K562 (cell line): ENCODE data around the gene SUMF1. TPM values are rescaled to one million over a fixed set of nuclear protein-coding genes. Genes with fewer than 3 reads are reported as not detected.
A peak's percentile ranks its signal among the peaks of the same experiment; 100 is the strongest.

ENCODE experiments used
- BRD4 ChIP-seq: fragments of 200-600 bp; sonication (generic); IDR thresholded peaks from 2 replicates; pipeline ENCODE4 v1.6.1; 2017; ENCODE audit warnings: inconsistent platforms
- CCNT2 ChIP-seq: IDR thresholded peaks from 2 replicates; pipeline ENCODE4 v1.6.1; 2011; ENCODE audit warnings: borderline replicate concordance, low read depth, mild to moderate bottlenecking, moderate library complexity, mixed read lengths, low read length; ENCODE audit not compliant: insufficient read length; ENCODE audit errors: extremely low read depth
- FOXA3 ChIP-seq, 2 experiments: fragments of 450-650 bp in 1 of 2; sonication (generic) in 1 of 2; formaldehyde crosslinking; IDR thresholded peaks in 1 of 2; conservative IDR thresholded peaks in 1 of 2; 2 replicates each; pipeline versions ENCODE4 v1.4.0 to v1.8.0; 2020 to 2022; ENCODE audit warnings: mild to moderate bottlenecking in 2 of 2, missing genetic modification reagents in 1 of 2
- JUNB ChIP-seq: fragments of 450-650 bp; formaldehyde crosslinking; conservative IDR thresholded peaks from 2 replicates; pipeline ENCODE4 v1.4.0; 2020; ENCODE audit warnings: mild to moderate bottlenecking
- MCM5 ChIP-seq: fragments of 450-650 bp; IDR thresholded peaks from 2 replicates; pipeline ENCODE4 v1.6.1; 2016; ENCODE audit warnings: low read depth
- MEF2D ChIP-seq: conservative IDR thresholded peaks from 2 replicates; pipeline ENCODE4 v1.6.1; 2016; ENCODE audit warnings: low read depth, missing genetic modification characterization, missing compliant biosample characterization
- MEIS2 ChIP-seq: fragments of 450-650 bp; IDR thresholded peaks from 2 replicates; pipeline ENCODE4 v1.6.1; 2014; ENCODE audit warnings: mild to moderate bottlenecking; ENCODE audit not compliant: partially characterized antibody
- MTF1 ChIP-seq: fragments of 250-450 bp; sonication (Bioruptor Pico); IDR thresholded peaks from 2 replicates; pipeline ENCODE4 v1.9.0; 2021; ENCODE audit warnings: moderate library complexity, mild to moderate bottlenecking, inconsistent platforms, borderline replicate concordance
- NCOA4 ChIP-seq: fragments of 450-650 bp; IDR thresholded peaks from 2 replicates; pipeline ENCODE4 v1.6.1; 2018; ENCODE audit warnings: mild to moderate bottlenecking; ENCODE audit not compliant: partially characterized antibody
- PYGO2 ChIP-seq: fragments of 450-650 bp; IDR thresholded peaks from 2 replicates; pipeline ENCODE4 v1.6.1; 2016; ENCODE audit warnings: mild to moderate bottlenecking, missing genetic modification characterization, moderate library complexity, missing compliant biosample characterization
- RBM15 ChIP-seq: fragments of 200-400 bp; formaldehyde crosslinking; IDR thresholded peaks from 2 replicates; pipeline ENCODE4 v1.6.1; 2018; ENCODE audit warnings: mild to moderate bottlenecking, low read length, moderate library complexity; ENCODE audit not compliant: insufficient read depth
- SRF ChIP-seq, 2 experiments: fragments of 250-450, 450-650 bp in 1 of 2; sonication (Bioruptor Pico) in 1 of 2; sonication (generic) in 1 of 2; formaldehyde crosslinking; IDR thresholded peaks; 2 replicates each; pipeline versions ENCODE4 v1.5.0 to v1.5.1; 2020 to 2022; ENCODE audit warnings: mild to moderate bottlenecking in 1 of 2, missing genetic modification reagents in 1 of 2
- SRSF3 ChIP-seq: fragments of 200-400 bp; formaldehyde crosslinking; IDR thresholded peaks from 2 replicates; pipeline ENCODE4 v1.6.1; 2016; ENCODE audit warnings: mild to moderate bottlenecking, low read length, moderate library complexity; ENCODE audit not compliant: insufficient read depth
- TAF9B ChIP-seq: fragments of 450-650 bp; IDR thresholded peaks from 2 replicates; pipeline ENCODE4 v1.6.1; 2018; ENCODE audit warnings: mild to moderate bottlenecking; ENCODE audit not compliant: partially characterized antibody
- TARDBP ChIP-seq: fragments of 450-650 bp; IDR thresholded peaks from 2 replicates; pipeline ENCODE4 v1.6.1; 2016
- TRIM28 ChIP-seq: fragments of 450-650 bp; IDR thresholded peaks from 2 replicates; pipeline ENCODE4 v1.6.1; 2017
- ZFP36 ChIP-seq: fragments of 150-350 bp; IDR thresholded peaks from 2 replicates; pipeline ENCODE4 v1.6.1; 2018; ENCODE audit warnings: low read length, low read depth; ENCODE audit not compliant: partially characterized antibody
- ZFX ChIP-seq: sonication (generic); formaldehyde crosslinking; IDR thresholded peaks from 2 replicates; pipeline ENCODE4 v1.8.0; 2022; ENCODE audit warnings: mild to moderate bottlenecking, missing genetic modification reagents, moderate library complexity
- ZNF140 ChIP-seq: fragments of 250-450 bp; sonication (Bioruptor Pico); IDR thresholded peaks from 2 replicates; pipeline ENCODE4 v1.8.0; 2021; ENCODE audit warnings: moderate library complexity, mild to moderate bottlenecking, inconsistent platforms
- ZNF212 ChIP-seq: fragments of 450-650 bp; formaldehyde crosslinking; IDR thresholded peaks from 2 replicates; pipeline ENCODE4 v1.4.0; 2020; ENCODE audit warnings: mild to moderate bottlenecking
- ZNF23 ChIP-seq: fragments of 250-450 bp; sonication (Bioruptor Pico); IDR thresholded peaks from 2 replicates; pipeline ENCODE4 v1.4.0; 2020; ENCODE audit warnings: mild to moderate bottlenecking
- ZNF699 ChIP-seq: fragments of 250-450 bp; sonication (Bioruptor Pico); IDR thresholded peaks from 2 replicates; pipeline ENCODE4 v1.8.0; 2021; ENCODE audit warnings: mild to moderate bottlenecking, moderate library complexity; ENCODE audit not compliant: insufficient replicate concordance
- polyA plus RNA-seq, 8 experiments: library from polyadenylated mRNA; depleted of rRNA in 4 of 8; stranded (reverse) in 5 of 8; unstranded in 3 of 8; fragments of >200 nt; fragmentation: Nextera tagmentation in 2 of 8; fragmentation: Illumina TruSeq in 1 of 8; extraction: Ambion mirVana in 2 of 8; extraction: Trizol in 1 of 8; gene quantifications; 2 replicates each; pipeline versions ENCODE4 v1.2.1 to v1.2.3, GENCODE V29; 2011 to 2014; ENCODE audit warnings: inconsistent platforms in 1 of 8, missing spikeins in 1 of 8
- total RNA-seq, 7 experiments: library from RNA; depleted of rRNA in 6 of 7; stranded (reverse); fragments of >200 nt in 6 of 7; fragmentation: Illumina TruSeq in 2 of 7; extraction: Trizol in 2 of 7; gene quantifications; 2 replicates each; pipeline versions ENCODE4 v1.2.1 to v1.2.3, GENCODE V29; 2011 to 2021; ENCODE audit warnings: low replicate concordance in 1 of 7
- TF ChIP-seq, protein P1 (sequence below): fragments of 250-450 bp; sonication (Bioruptor Pico); IDR thresholded peaks from 2 replicates; pipeline ENCODE4 v1.8.0; 2021; ENCODE audit warnings: mild to moderate bottlenecking, moderate library complexity
- TF ChIP-seq, protein P2 (sequence below): sonication (generic); formaldehyde crosslinking; IDR thresholded peaks from 2 replicates; pipeline ENCODE4 v1.9.0; 2022; ENCODE audit warnings: mild to moderate bottlenecking, missing genetic modification reagents

SUMF1 gene
- total and polyA plus RNA-seq, 9 of the 15 experiments (the other 6 are each of a cell fraction or from before 2014, with no cell fraction given): 1.3 to 7.4 (median 4.2) TPM

DNA sequence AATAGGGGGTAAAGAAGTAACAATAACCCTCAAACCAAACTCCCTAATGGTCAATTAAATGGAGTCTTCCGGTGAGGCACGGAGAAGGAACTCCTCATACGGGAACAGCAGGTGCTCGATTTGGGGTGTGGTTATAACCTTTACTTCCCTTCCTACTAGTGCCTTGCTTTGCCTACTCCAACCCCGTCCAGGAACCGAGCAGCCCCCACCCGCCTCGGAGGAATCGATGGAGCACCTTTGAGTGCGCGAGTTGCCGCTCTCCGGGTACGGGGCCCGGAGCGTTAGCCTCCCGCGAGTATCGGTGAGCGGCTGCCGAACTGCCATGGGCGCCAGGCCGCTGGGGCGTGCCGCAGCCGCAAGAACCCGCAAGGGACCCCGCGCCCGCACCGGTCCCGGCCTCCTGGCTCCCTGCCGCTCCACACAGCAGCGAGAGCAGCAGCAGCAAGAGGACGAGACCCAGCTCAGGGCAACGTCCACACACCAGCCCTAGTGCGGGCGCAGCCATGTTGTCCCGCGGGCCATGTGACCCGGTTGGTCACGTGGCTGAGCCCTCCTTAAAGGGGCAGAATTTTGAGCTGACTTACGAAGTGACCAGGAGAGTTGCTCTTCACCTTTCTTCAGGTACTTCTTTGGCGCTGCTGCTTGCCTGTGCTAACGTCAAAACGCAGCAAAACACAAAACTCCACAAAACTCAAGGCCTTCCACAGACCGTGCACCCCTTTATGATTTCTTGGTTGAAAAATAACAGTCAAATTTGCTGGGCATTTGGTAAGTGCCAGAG lies at the start of gene SUMF1 (continued):
- TF ChIP-seq, protein P1, sequence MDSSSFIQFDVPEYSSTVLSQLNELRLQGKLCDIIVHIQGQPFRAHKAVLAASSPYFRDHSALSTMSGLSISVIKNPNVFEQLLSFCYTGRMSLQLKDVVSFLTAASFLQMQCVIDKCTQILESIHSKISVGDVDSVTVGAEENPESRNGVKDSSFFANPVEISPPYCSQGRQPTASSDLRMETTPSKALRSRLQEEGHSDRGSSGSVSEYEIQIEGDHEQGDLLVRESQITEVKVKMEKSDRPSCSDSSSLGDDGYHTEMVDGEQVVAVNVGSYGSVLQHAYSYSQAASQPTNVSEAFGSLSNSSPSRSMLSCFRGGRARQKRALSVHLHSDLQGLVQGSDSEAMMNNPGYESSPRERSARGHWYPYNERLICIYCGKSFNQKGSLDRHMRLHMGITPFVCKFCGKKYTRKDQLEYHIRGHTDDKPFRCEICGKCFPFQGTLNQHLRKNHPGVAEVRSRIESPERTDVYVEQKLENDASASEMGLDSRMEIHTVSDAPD (CRISPR knock-in tag): no peak
- TF ChIP-seq TRIM28 (no peak), ZNF699 (CRISPR knock-in tag) (no peak), RBM15 (no peak), MEF2D (tag) (no peak), ZFP36 (peak; percentile 2), MEIS2 (no peak), ZNF23 (CRISPR knock-in tag) (no peak), JUNB (CRISPR knock-in tag) (no peak), ZNF212 (no peak), ZNF140 (CRISPR knock-in tag) (no peak), SRF (CRISPR knock-in tag; IDR thresholded peaks at IDR 0.05) (peak in 1 of 2 experiments; percentile 61; a peak in 1 of 4 replicates), PYGO2 (0 out of 2 replicates have a peak, but pooled peaks have one; percentile 30), MCM5 (no peak), TAF9B (peak; percentile 91), TARDBP (no peak; the same call in 1 of the 2 replicates), NCOA4 (no peak), SRSF3 (no peak), BRD4 (no peak), FOXA3 (CRISPR knock-in tag; conservative IDR thresholded peaks at IDR 0.05 in 1 of 2, IDR thresholded peaks at IDR 0.05 in 1 of 2) (peak in 1 of 2 experiments; percentile 71; a peak in 2 of 4 replicates), CCNT2 (peak; percentile 64), MTF1 (no peak), ZFX (CRISPR knock-in tag) (peak; percentile 99)
- TF ChIP-seq, protein P2, sequence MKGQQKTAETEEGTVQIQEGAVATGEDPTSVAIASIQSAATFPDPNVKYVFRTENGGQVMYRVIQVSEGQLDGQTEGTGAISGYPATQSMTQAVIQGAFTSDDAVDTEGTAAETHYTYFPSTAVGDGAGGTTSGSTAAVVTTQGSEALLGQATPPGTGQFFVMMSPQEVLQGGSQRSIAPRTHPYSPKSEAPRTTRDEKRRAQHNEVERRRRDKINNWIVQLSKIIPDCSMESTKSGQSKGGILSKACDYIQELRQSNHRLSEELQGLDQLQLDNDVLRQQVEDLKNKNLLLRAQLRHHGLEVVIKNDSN (CRISPR knock-in tag): peak; percentile 100
